ENCODE data around the gene ATP23.

The ATP23 gene

DNA sequence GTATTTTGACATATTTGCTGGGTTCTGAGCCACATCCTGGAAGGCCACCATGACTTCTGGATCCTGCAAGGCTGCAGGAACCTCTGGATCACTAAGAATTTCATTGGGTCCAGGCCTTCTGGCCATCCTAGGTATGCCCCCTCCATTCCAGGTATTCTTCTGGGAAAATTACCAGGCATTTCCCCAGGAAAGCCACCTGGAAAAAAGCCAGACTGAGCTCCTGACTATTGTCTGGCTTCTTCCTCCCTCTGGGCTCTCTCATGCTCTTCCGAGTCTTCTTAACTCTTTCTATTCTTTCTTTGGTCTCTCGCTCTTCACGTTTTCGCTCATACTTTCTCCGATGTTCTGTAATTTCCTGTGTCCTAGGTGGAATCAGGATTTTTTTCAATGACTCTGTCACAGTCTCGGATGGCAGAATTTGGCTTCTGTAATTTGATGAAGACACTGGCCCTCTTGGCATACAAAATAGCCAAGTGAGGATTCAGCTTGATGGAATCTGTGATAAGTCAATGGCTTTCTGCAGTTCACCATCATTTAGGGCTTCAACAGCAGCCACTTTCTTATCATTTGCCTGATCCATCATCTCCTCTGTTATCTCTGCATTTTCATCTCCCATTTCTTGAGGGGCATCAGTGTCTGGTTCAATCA lies 42.6 kb downstream of the ATP23 start:
- no peak for DNase-seq

DNA sequence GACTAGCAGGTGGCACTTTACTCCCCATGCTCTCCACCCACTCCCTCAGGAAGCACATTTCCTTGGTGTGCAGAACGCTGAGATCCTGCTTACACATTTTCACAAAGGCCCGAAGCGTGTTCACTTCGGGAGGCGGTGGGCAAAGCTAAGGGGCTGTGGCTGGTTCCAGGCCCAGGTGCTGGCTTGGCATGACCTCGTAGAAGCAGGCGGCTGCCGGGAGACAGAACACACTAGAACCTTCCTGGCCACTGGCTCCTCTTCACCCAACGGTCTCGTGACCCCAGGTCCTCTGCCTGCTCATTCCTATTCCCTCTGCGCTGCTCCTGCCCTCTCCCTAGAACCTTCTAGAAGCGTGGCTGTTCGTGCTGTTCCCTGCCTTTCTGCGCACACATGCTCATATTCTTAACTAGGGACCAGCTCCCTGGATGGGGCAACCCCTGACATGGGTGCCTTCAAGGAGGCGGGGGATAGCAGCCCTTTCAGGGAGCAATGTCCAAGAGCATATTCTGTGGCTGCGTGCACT lies 43.3 kb downstream of the ATP23 start:
- no peak for DNase-seq

- DNase-seq: no peak
These were observed 44.3 kb downstream of the ATP23 start for GRCh38 chr12:57985685-57986084.

DNA sequence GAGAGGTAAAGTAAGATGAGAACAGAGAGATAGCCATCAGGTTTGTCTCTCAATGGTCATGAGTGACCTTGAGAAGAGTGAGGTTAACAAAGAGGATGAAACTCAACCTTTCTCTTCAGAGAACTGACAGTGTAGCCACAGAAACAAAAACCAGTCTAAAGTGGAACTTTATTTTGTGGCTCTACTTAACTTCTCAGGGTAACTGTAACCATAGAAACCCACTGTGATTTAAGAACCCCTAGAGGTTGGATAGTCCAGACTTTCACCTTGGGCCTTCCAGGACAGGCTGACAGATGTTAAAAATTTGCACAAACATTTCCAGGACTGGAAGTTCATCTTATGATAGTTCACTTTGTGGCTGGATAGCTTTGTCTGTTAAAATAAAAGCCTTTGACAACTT lies 48.5 kb downstream of the ATP23 start:
- no peak for DNase-seq

- no peak for DNase-seq
These were observed 49.0 kb downstream of the ATP23 start for GRCh38 chr12:57990241-57990883.

GRCh38 chr12:57992001-57992400 lies 50.6 kb downstream of the ATP23 start:
- DNase-seq: no peak

DNA sequence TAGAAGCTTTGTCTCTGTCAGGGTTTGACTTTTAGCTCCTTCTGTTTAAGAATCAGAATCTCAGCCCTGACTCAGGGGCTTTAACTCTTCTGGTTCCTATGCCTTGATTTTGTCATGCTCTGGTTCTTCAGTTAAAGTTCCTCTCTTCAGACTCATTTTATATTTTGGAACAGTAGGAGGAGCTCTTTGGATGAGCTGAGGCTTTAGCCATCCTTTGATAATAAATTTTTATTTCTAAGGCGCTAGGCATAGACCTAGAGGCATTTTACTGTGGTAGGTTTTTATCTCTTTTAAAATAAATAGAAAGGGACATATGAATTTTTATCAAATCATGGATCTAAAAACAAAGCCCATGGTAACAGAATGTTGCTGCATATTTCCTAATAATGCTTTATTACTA lies 51.7 kb downstream of the ATP23 start:
- no peak for DNase-seq

- DNase-seq: no peak
These were observed 52.5 kb downstream of the ATP23 start for GRCh38 chr12:57993834-57994233.

DNA sequence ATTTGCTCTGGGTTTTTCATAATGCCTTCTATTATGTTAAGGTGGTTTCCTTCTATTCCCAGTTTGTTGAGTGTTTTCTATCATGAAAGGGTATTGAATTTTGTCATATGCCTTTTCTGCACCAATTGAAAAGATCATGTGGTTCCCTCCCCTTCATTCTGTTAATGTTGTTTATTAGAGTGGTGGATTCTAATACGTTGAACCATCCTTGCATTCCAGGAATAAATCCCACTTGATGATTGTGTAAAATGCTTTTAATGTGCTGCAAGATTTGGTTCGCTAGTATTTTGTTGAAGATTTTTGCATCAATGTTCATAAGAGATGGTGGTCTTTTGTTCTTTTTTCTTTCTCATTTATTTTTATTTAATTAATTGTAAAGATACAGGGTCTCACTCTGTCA lies 55.2 kb downstream of the ATP23 start:
- DNase-seq: no peak

- no peak for DNase-seq
These were observed 56.9 kb downstream of the ATP23 start for GRCh38 chr12:57998251-57998650.

DNA sequence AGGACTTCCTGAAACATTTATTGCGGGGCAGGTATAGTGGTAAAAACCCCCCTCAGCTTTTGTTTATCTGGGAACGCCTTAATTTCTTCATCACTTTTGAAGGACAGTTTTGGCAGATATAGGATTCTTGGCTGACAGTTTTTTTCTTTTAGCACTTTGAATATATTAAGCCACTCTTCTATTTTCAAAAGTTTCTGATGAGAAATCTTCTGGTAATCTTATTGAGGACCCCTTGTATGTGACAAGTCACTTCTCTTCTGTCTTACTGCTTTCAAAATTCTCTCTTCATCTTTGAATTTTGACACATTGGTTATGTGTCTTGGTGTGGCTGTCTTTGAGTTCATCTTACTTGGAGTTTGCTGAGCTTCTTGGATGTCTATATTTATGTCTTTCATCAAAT lies 59.1 kb downstream of the ATP23 start:
- no peak for DNase-seq

- DNase-seq: no peak
These were observed 66.5 kb downstream of the ATP23 start for GRCh38 chr12:58007875-58008274.

DNA sequence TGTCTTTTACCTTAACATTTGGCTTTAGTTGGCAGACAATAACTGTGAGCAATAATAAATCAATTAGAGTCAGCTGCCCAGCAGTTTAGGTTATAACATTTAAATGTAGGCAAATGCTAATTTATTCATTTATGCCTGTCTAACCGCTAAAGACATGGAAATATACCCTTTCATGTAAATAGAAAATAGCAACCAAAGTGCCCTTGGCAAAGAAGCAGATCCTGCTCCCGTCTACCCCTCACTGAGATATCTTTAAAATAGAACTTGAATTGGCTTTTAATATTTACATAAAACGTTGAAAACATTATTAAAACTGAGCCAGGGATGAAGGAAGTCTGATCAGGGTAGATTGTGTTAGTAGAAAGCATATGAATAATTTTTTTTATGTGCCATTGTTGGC lies 67.3 kb downstream of the ATP23 start:
- DNase-seq: no peak
